ENCODE measurements around the gene RUNX2.

DNA sequence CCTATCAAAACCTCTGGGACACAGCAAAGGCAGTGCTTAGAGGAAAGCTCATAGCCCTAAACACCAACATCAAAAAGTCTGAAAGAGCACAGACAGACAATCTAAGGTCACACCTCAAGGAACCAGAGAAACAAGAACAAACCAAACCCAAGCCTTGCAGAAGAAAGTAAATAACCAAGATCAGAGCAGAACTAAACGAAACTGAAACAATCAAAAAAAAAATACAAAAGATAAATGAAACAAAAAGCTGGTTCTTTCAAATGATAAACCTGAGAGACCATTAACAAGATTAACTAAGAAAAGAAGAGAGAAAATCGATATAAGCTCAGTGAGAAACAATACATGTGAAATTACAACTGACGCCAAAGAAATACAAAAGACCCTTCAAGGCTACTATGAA, 34.8 kb upstream of the RUNX2 start:
- TF ChIP-seq, protein P1, sequence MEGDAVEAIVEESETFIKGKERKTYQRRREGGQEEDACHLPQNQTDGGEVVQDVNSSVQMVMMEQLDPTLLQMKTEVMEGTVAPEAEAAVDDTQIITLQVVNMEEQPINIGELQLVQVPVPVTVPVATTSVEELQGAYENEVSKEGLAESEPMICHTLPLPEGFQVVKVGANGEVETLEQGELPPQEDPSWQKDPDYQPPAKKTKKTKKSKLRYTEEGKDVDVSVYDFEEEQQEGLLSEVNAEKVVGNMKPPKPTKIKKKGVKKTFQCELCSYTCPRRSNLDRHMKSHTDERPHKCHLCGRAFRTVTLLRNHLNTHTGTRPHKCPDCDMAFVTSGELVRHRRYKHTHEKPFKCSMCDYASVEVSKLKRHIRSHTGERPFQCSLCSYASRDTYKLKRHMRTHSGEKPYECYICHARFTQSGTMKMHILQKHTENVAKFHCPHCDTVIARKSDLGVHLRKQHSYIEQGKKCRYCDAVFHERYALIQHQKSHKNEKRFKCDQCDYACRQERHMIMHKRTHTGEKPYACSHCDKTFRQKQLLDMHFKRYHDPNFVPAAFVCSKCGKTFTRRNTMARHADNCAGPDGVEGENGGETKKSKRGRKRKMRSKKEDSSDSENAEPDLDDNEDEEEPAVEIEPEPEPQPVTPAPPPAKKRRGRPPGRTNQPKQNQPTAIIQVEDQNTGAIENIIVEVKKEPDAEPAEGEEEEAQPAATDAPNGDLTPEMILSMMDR (IDR thresholded peaks at IDR 0.05): no peak
- no peak for TF ChIP-seq POLR2A (IDR thresholded peaks at IDR 0.05)

Data from Peyer's patch (tissue), 4 donors.